HepG2 (cell line): ENCODE data around the gene CLRN3. TPM values are rescaled to one million over a fixed set of nuclear protein-coding genes. Genes with fewer than 3 reads are reported as not detected.

Experiments used
- ATAC-seq: fragments of 200-7000 bp; cut with Tn5 transposase; 3 replicates; pipeline ENCODE4 v1.9.1; 2020; ENCODE audit warnings: mild to moderate bottlenecking, moderate library complexity
- BruUV-seq: library from RNA; stranded (reverse); fragments of 400-500 nt; replicated peaks from 2 replicates; lab custom pipeline; 2021; lab: Mats Ljungman, UMichigan
- CTCF ChIA-PET: fragments of 300-600 bp; formaldehyde crosslinking; extraction: SDS; loops from one replicate; lab custom pipeline; 2021; ENCODE audit warnings: low total read pairs, inconsistent platforms, low intra/inter-chr PET ratio; lab: Yijun Ruan, JAX
- POLR2A ChIA-PET: fragments of 350-600 bp; sonication (Branson Sonifier 250); formaldehyde crosslinking; loops from one replicate; lab custom pipeline; 2020; ENCODE audit warnings: antibody characterized with exemption, inconsistent platforms; lab: Yijun Ruan, JAX
- DNase-seq: peaks from one replicate; pipeline ENCODE4 v3.0.0-alpha.2; 2015; ENCODE audit warnings: low spot score
- FAIRE-seq: peaks from 3 replicates; lab custom pipeline; 2011; peaks lifted over from hg19 to GRCh38; lab: Jason Lieb, UNC
- H2AFZ ChIP-seq: one replicate; pipeline ENCODE4 v1.6.1; 2011; ENCODE audit warnings: low read length, inconsistent platforms
- H3K27ac ChIP-seq: fragments of 300-600 bp; 3 replicates; pipeline ENCODE4 v1.8.0; 2011; ENCODE audit warnings: mixed run types, mild to moderate bottlenecking, mixed read lengths, low read length, inconsistent platforms; ENCODE audit not compliant: insufficient read depth; ENCODE audit errors: extremely low read length
- H3K27me3 ChIP-seq, 2 experiments: fragments of 200-600 bp in 1 of 2; 2 replicates in 1 of 2; 3 replicates in 1 of 2; pipeline versions ENCODE4 v1.6.0 to v1.8.0; 2011; ENCODE audit warnings: low read length in 2 of 2, mild to moderate bottlenecking in 2 of 2, moderate library complexity in 2 of 2, inconsistent platforms in 1 of 2; ENCODE audit not compliant: insufficient read depth in 2 of 2, control insufficient read depth in 1 of 2
- H3K36me3 ChIP-seq, 2 experiments: fragments of 200-600 bp in 1 of 2; replicated peaks in 1 of 2; 2 replicates in 1 of 2; 3 replicates in 1 of 2; pipeline versions ENCODE4 v1.5.1 to v1.8.0; 2011; ENCODE audit warnings: low read length in 2 of 2, inconsistent platforms in 1 of 2; ENCODE audit not compliant: insufficient read depth in 2 of 2, control insufficient read depth in 1 of 2
- H3K4me1 ChIP-seq: 2 replicates; pipeline ENCODE4 v1.5.1; 2012; ENCODE audit warnings: low read length, inconsistent platforms; ENCODE audit not compliant: insufficient read depth
- H3K4me2 ChIP-seq: 2 replicates; pipeline ENCODE4 v1.6.0; 2011; ENCODE audit warnings: low read depth, low read length, inconsistent platforms
- H3K4me3 ChIP-seq, 3 experiments: fragments of 200-600 bp in 1 of 3; sonication (generic), shearing (Covaris generic) in 1 of 3; replicated peaks in 1 of 3; 2 replicates each; pipeline ENCODE4 v1.5.1; 2011 to 2016; ENCODE audit warnings: low read length in 3 of 3, inconsistent platforms in 2 of 3, low read depth in 2 of 3, mild to moderate bottlenecking in 2 of 3, control low read depth in 1 of 3, mixed read lengths in 1 of 3; ENCODE audit not compliant: insufficient read depth in 1 of 3
- H3K79me2 ChIP-seq: one replicate; pipeline ENCODE4 v1.6.1; 2011; ENCODE audit warnings: low read length, inconsistent platforms; ENCODE audit not compliant: insufficient read depth
- H3K9ac ChIP-seq: 2 replicates; pipeline ENCODE4 v1.6.0; 2011; ENCODE audit warnings: mild to moderate bottlenecking, low read depth, low read length, inconsistent platforms; ENCODE audit not compliant: insufficient read depth
- H3K9me3 ChIP-seq: 2 replicates; pipeline ENCODE4 v1.5.1; 2012; ENCODE audit warnings: mild to moderate bottlenecking, low read length
- H4K20me1 ChIP-seq: 2 replicates; pipeline ENCODE4 v1.6.0; 2011; ENCODE audit warnings: inconsistent platforms, mild to moderate bottlenecking, low read length, moderate library complexity; ENCODE audit not compliant: insufficient read depth
- ARNT2 ChIP-seq: sonication (generic); formaldehyde crosslinking; IDR thresholded peaks from 2 replicates; pipeline ENCODE4 v1.8.0; 2022; ENCODE audit warnings: mild to moderate bottlenecking, low read depth, missing genetic modification reagents, moderate library complexity
- E2F2 ChIP-seq: sonication (generic); formaldehyde crosslinking; IDR thresholded peaks from 2 replicates; pipeline ENCODE4 v1.4.0; 2020; ENCODE audit warnings: missing genetic modification reagents, borderline replicate concordance
- FOXK1 ChIP-seq: sonication (generic); formaldehyde crosslinking; IDR thresholded peaks from 2 replicates; pipeline ENCODE4 v1.4.0; 2020; ENCODE audit warnings: low read depth, missing genetic modification reagents, borderline replicate concordance
- HOXA3 ChIP-seq: sonication (generic); formaldehyde crosslinking; IDR thresholded peaks from 2 replicates; pipeline ENCODE4 v1.5.0; 2020; ENCODE audit warnings: missing genetic modification reagents
- MED13 ChIP-seq: sonication (generic); formaldehyde crosslinking; IDR thresholded peaks from 2 replicates; pipeline ENCODE4 v1.5.0; 2020; ENCODE audit warnings: missing genetic modification reagents
- USF2 ChIP-seq, 2 experiments: sonication (generic) in 1 of 2; formaldehyde crosslinking in 1 of 2; IDR thresholded peaks; 2 replicates each; pipeline versions ENCODE4 v1.5.1 to v1.6.1; 2011 to 2020; ENCODE audit warnings: borderline replicate concordance in 1 of 2, low read depth in 1 of 2, low read length in 1 of 2, mild to moderate bottlenecking in 1 of 2, missing genetic modification reagents in 1 of 2, moderate library complexity in 1 of 2
- ZMYM3 ChIP-seq: sonication (generic); formaldehyde crosslinking; IDR thresholded peaks from 2 replicates; pipeline ENCODE4 v1.5.1; 2020; ENCODE audit warnings: mild to moderate bottlenecking, missing genetic modification reagents
- ZNF44 ChIP-seq: sonication (generic); formaldehyde crosslinking; IDR thresholded peaks from 2 replicates; pipeline ENCODE4 v1.5.1; 2020; ENCODE audit warnings: mild to moderate bottlenecking, missing genetic modification reagents
- ZNF556 ChIP-seq: sonication (generic); formaldehyde crosslinking; IDR thresholded peaks from 2 replicates; pipeline ENCODE4 v1.4.0; 2020; ENCODE audit warnings: mild to moderate bottlenecking, missing genetic modification reagents, borderline replicate concordance
- ZNF609 ChIP-seq: sonication (generic); formaldehyde crosslinking; IDR thresholded peaks from 2 replicates; pipeline ENCODE4 v1.4.0; 2020; ENCODE audit warnings: mild to moderate bottlenecking, missing genetic modification reagents, borderline replicate concordance
- WGBS: methylation state at CpG from one replicate; pipeline ENCODE4 v1.1.6; 2017; ENCODE audit warnings: low lambda C conversion rate; 5-methylcytosine and 5-hydroxymethylcytosine counted together
- in situ Hi-C: cut with HindIII; loops from 2 replicates; pipeline ENCODE4 v1.10.0; 2017; ENCODE audit warnings: low pct_unique_long_range_greater_than_20kb; ENCODE audit not compliant: extremely low pct_ligation_motif_present
- intact Hi-C: fragments of 100-400 bp; cut with micrococcal nuclease; formaldehyde crosslinking; loops from one replicate; pipeline ENCODE4 v1.10.0; 2022; ENCODE audit not compliant: unreplicated experiment
- polyA plus RNA-seq, 8 experiments: library from polyadenylated mRNA; depleted of rRNA in 3 of 8; stranded (reverse) in 7 of 8; unstranded in 1 of 8; fragments of >200 nt; fragmentation: Illumina TruSeq in 4 of 8; extraction: Trizol in 4 of 8; gene quantifications; 2 replicates each; pipeline versions ENCODE4 v1.2.1 to v1.2.3, GENCODE V29; 2011 to 2016; ENCODE audit warnings: low read depth in 4 of 8, missing spikeins in 1 of 8, mixed read lengths in 1 of 8; ENCODE audit not compliant: insufficient read depth in 1 of 8
- total RNA-seq, 5 experiments: library from RNA; depleted of rRNA; stranded (reverse); fragments of >200 nt; fragmentation: Illumina TruSeq; extraction: Trizol; gene quantifications; 2 replicates each; pipeline ENCODE4 v1.2.3, GENCODE V29; 2016; ENCODE audit warnings: low read depth in 1 of 5

The CLRN3 gene
- total and polyA plus RNA-seq, 2 of the 13 experiments (the other 11 are each of a cell fraction or from before 2014, with no cell fraction given) = not detected

- no peak for TF ChIP-seq E2F2 (CRISPR knock-in tag)
- TF ChIP-seq, all 625 proteins: peak for 0
These were observed 44.3 kb upstream of the CLRN3 start (continued) for GRCh38 chr10:127937069-127937468.

GRCh38 chr10:127935071-127935561 lies 42.4 kb upstream of the CLRN3 start:
- ATAC-seq = no peak
- no TSS peak for BruUV-seq

More at GRCh38 chr10:127935071-127935561, 42.4 kb upstream of the CLRN3 start:
- no peaks in the 10 kb centered on the region for H3K36me3 ChIP-seq
- 22% methylated on average over 8 of the region's 16 CpGs for WGBS
- no peak overlapping the region for H3K4me3 ChIP-seq
- no peaks in the 10 kb centered on the region for H3K4me1 ChIP-seq
- FAIRE-seq (no peak), DNase-seq (no peak)
- H3K27me3 ChIP-seq = peaks cover 0 to 8% of the 10 kb centered on the region in 2 experiments; a peak in 2 of 5 replicates
- no peak overlapping the region for H3K4me2 ChIP-seq
- no peaks in the 10 kb centered on the region for H4K20me1 ChIP-seq
- in situ Hi-C loops (no loop called here), intact Hi-C loops (no loop called here)
- no peak overlapping the region for H2AFZ ChIP-seq
- no peaks in the 10 kb centered on the region for H3K9me3 ChIP-seq
- no peaks in the 10 kb centered on the region for H3K79me2 ChIP-seq
- no peak overlapping the region for H3K27ac ChIP-seq
- TF ChIP-seq ARNT2 (CRISPR knock-in tag) (no peak), MED13 (CRISPR knock-in tag) (no peak), FOXK1 (CRISPR knock-in tag) (no peak), ZMYM3 (no peak), ZNF44 (no peak), HOXA3 (CRISPR knock-in tag) (no peak), ZNF609 (CRISPR knock-in tag) (no peak), ZNF556 (no peak), USF2 (IDR thresholded peaks at IDR 0.05; ENCODE audit: low read depth, low read length) (no peak), USF2 (CRISPR knock-in tag; IDR thresholded peaks at IDR 0.05; ENCODE audit: borderline replicate concordance) (no peak)
- no peak overlapping the region for H3K9ac ChIP-seq
- POLR2A ChIA-PET = no interaction called here
- CTCF ChIA-PET = no interaction called here
